Tibial nerve (tissue), 4 donors: ENCODE results near the gene UTF1. TPM values are rescaled to one million over a fixed set of nuclear protein-coding genes. Genes with fewer than 3 reads are reported as not detected.
A peak's percentile ranks its signal among the peaks of the same experiment; 100 is the strongest.

Source experiments
- DNase-seq, 2 donors: peaks; one replicate each; pipeline ENCODE4 v3.0.0-alpha.2; 2019; ENCODE audit warnings: low spot score in 2 of 2
- H3K27ac ChIP-seq, 4 donors: fragments of 200-600 bp; sonication (generic) in 3 of 4; one replicate each; pipeline ENCODE4 v1.5.1; 2017 to 2019; ENCODE audit warnings: mild to moderate bottlenecking in 1 of 4
- H3K27me3 ChIP-seq, 2 donors: fragments of 200-600 bp; sonication (generic) in 1 of 2; one replicate each; pipeline versions ENCODE4 v1.5.1 to v1.6.0; 2017 to 2019
- H3K36me3 ChIP-seq, 3 donors: fragments of 200-600 bp; sonication (generic); one replicate each; pipeline ENCODE4 v1.5.1; 2018 to 2019
- H3K4me1 ChIP-seq, 4 donors: fragments of 200-600 bp; sonication (generic) in 3 of 4; one replicate each; pipeline ENCODE4 v1.5.1; 2017 to 2019
- H3K4me3 ChIP-seq, 4 donors: fragments of 200-600 bp; sonication (generic) in 3 of 4; one replicate each; pipeline ENCODE4 v1.5.1; 2017 to 2019; ENCODE audit warnings: mild to moderate bottlenecking in 1 of 4, moderate library complexity in 1 of 4
- H3K9me3 ChIP-seq, 4 donors: fragments of 200-600 bp; sonication (generic) in 3 of 4; one replicate each; pipeline ENCODE4 v1.5.1; 2017 to 2019
- EP300 ChIP-seq, 2 donors: sonication (generic); formaldehyde crosslinking; IDR thresholded peaks; one replicate each; pipeline ENCODE4 v1.6.1; 2017; ENCODE audit warnings: antibody characterized with exemption in 2 of 2, mild to moderate bottlenecking in 1 of 2
- POLR2A ChIP-seq, 2 donors: fragments of 450-650 bp; IDR thresholded peaks; one replicate each; pipeline ENCODE4 v1.6.1; 2017; ENCODE audit warnings: antibody characterized with exemption in 2 of 2, mild to moderate bottlenecking in 2 of 2, moderate library complexity in 2 of 2
- WGBS, 2 donors: methylation state at CpG; one replicate each; pipeline ENCODE4 v1.1.5; 2018; 5-methylcytosine and 5-hydroxymethylcytosine counted together
- total RNA-seq, 4 donors: library from RNA; depleted of rRNA; stranded (reverse); fragments of >200 nt; gene quantifications; one replicate each; pipeline ENCODE4 v1.1.0, GENCODE V29; 2016
- TF ChIP-seq, protein P1 (sequence below), 5 experiments: fragments of 200-600 bp in 3 of 5; fragments of 450-650 bp in 2 of 5; sonication (generic) in 3 of 5; IDR thresholded peaks; one replicate each; pipeline ENCODE4 v1.5.1; 2016 to 2019; ENCODE audit warnings: antibody characterized with exemption in 5 of 5, mild to moderate bottlenecking in 3 of 5, moderate library complexity in 2 of 5

UTF1 gene
- total RNA-seq, 4 donors from 2014 or later = not detected

DNA sequence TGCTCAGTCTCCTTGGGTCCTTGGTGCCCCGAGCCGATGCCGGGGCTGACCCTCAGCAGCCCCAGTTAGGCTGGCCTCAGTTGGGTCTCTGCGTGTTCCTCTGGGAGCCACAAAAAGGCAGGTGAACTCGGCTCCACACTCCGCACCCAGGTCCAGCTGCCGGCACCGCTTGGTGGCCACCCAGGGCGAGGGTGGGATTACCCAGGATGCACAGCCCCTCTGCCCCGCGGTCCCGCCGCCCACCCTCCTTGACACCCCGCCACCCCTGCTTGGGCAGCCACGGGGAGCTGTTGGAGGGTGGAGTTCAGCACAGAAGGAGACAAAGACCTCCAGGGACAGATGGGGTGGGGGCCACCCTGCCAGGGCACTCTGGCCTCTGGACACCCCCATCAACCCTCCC is 25.3 kb downstream of the UTF1 start:
- H3K4me3 ChIP-seq = no peak overlapping the region
- WGBS, 2 donors = 95% methylated on average over 14 of the region's 15 CpGs; no CpG with 5 or more reads in 1 of the 2 donors
- H3K36me3 ChIP-seq = no peaks in the 10 kb centered on the region
- peaks cover 0 to 34% (median 28%) of the 10 kb centered on the region in 4 donors for H3K4me1 ChIP-seq
- TF ChIP-seq, protein P1, sequence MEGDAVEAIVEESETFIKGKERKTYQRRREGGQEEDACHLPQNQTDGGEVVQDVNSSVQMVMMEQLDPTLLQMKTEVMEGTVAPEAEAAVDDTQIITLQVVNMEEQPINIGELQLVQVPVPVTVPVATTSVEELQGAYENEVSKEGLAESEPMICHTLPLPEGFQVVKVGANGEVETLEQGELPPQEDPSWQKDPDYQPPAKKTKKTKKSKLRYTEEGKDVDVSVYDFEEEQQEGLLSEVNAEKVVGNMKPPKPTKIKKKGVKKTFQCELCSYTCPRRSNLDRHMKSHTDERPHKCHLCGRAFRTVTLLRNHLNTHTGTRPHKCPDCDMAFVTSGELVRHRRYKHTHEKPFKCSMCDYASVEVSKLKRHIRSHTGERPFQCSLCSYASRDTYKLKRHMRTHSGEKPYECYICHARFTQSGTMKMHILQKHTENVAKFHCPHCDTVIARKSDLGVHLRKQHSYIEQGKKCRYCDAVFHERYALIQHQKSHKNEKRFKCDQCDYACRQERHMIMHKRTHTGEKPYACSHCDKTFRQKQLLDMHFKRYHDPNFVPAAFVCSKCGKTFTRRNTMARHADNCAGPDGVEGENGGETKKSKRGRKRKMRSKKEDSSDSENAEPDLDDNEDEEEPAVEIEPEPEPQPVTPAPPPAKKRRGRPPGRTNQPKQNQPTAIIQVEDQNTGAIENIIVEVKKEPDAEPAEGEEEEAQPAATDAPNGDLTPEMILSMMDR (IDR thresholded peaks at IDR 0.05) = no peak
- TF ChIP-seq POLR2A (IDR thresholded peaks at IDR 0.05) = no peak
- TF ChIP-seq EP300 (IDR thresholded peaks at IDR 0.05) = no peak
- peaks cover 0 to under 1% of the 10 kb centered on the region in 2 donors for H3K27me3 ChIP-seq
- H3K9me3 ChIP-seq = no peaks in the 10 kb centered on the region
- no peak for DNase-seq
- H3K27ac ChIP-seq = no peak overlapping the region

DNA sequence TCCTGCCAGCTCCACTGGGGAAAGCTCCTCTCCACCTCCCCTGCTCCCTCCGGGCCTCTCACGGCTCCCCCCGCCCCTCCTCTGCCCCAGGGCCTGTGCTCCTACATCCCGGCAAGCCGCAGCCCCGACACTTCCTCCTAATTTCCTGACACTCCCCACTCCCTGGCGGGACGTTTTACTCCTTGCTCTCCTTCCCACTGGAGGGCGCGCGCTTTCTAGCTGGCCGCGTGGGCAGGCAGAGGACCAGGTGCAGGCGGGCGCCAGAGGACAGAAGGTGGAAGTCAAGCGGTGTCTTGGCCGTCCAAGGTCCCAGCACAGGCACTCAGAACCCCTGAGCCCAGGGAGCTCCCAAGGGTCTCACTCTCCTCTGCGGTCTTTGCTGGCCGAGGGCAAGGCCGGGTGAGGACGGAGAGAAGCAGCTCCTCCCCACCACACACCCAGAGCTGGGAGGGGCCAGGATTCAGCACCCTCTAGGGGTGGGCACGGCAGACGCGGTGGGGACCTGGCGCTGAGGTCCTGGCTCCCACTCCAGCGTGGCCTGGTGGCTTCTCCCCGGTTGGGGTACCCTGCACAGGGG is 27.6 kb downstream of the UTF1 start:
- no peaks in the 10 kb centered on the region for H3K9me3 ChIP-seq
- H3K27me3 ChIP-seq = no peaks in the 10 kb centered on the region
- DNase-seq = peak; percentile 56 to 63
- 6 to 9% methylated on average over 22 to 26 of the region's 27 CpGs for WGBS, 2 donors
- H3K4me3 ChIP-seq = peak overlapping the region in 2 of 4 donors; percentile 13 to 27
- TF ChIP-seq EP300 (IDR thresholded peaks at IDR 0.05) = no peak
- TF ChIP-seq, protein P1 (IDR thresholded peaks at IDR 0.05) = peak in 4 of 5 experiments; percentile 18 to 31 (median 24)
- peaks cover 0 to 52% (median 38%) of the 10 kb centered on the region in 4 donors for H3K4me1 ChIP-seq
- H3K36me3 ChIP-seq = no peaks in the 10 kb centered on the region
- peak overlapping the region in 3 of 4 donors; percentile 67 to 94 (median 77) for H3K27ac ChIP-seq

DNA sequence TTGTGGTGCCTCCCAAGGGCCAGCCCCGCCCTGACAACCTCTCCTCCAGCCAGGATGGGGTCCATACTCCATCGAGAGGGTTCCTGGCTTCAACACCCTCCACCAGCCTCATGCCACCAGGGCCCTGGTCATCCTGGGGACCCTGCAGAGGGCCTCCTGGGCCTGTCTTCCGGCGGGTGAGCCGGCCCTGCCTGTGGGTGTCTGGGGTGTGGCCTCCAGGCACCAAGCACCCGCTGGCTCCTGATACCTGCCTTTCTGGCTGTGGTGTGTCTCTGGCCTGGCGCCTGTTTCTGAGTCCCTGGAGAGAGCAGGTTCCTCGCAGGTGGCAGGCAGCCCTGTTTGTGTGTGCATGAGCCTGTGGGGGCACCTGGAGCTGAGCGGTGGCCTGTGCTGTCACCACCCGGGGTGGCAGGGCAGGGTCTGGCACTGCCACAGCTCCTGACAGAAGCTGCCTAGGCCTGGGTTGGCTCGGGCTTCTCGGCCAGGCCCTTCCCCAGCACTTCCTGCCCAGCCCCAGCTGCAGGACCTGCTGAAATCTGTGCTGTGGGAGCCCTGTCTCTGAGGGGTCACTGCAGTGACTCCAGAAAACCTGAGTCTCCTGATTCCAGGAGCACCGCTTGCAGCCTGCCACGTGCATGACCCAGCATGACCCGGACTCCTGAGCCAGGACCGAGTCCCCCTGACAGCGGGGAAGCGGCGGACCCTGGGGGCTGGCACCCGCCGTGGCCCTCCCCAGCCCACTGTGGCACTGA is 28.2 kb downstream of the UTF1 start:
- 71 to 77% methylated on average over 10 to 15 of the region's 21 CpGs for WGBS, 2 donors
- Histone ChIP-seq H3K27ac (peak overlapping the region in 3 of 4 donors; percentile 67 to 94 (median 77)), H3K27me3 (no peaks in the 10 kb centered on the region), H3K4me3 (peak overlapping the region in 2 of 4 donors; percentile 13 to 27), H3K36me3 (no peaks in the 10 kb centered on the region), H3K4me1 (peaks cover 0 to 55% (median 39%) of the 10 kb centered on the region in 4 donors), H3K9me3 (no peaks in the 10 kb centered on the region)
- no peak for DNase-seq
- TF ChIP-seq, protein P1 (IDR thresholded peaks at IDR 0.05) = no peak
- TF ChIP-seq POLR2A (IDR thresholded peaks at IDR 0.05) (no peak), EP300 (IDR thresholded peaks at IDR 0.05) (no peak)

DNA sequence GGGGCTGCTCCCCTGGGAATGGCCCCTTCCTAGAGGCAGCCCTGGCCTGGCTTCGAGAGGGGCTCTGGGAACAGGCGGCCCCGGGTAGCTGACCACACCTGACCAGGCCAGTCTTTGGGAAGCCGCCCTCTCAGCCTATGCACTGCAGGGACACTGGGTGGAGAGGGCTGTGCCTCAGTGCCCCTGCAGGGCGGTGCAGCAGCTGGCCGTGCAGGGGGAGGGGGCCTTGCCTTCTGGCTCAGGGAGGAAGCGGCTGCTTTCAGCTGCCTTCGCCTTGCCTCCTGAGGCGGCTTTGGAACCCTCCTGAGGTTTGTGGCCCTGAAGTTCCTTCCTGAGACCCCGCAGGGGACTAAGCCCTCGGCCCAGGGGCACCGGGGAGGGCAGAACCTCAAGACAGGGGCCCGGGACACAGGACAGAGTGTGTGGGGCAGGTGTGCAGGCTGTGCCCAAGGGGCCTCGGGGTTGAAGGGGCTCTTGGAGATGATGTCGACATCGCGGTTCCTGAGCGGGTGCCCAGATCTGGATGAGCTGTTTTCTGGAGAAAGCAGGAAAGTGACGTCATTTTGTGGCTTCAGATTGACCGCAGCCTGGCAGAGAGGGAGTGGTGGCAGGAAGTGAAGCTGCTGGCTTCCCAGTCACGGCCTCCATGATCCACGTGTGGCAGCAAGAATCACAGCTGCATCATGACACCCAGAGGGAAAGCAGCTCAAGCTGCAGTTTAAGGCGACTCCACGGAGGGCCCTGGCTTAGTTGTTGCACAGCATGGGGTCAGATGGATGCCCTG is 29.0 kb downstream of the UTF1 start:
- H3K4me3 ChIP-seq = no peak overlapping the region
- peak overlapping the region; percentile 2 to 94 (median 72) for H3K27ac ChIP-seq
- peaks cover 0 to 55% (median 39%) of the 10 kb centered on the region in 4 donors for H3K4me1 ChIP-seq
- peak; percentile 78 to 85 for DNase-seq
- H3K9me3 ChIP-seq = no peaks in the 10 kb centered on the region
- WGBS, 2 donors = 35 to 47% methylated on average over 18 to 23 of the region's 24 CpGs
- H3K36me3 ChIP-seq = no peaks in the 10 kb centered on the region
- H3K27me3 ChIP-seq = no peaks in the 10 kb centered on the region
- TF ChIP-seq POLR2A (IDR thresholded peaks at IDR 0.05) (peak in 1 of 2 donors; percentile 13), EP300 (IDR thresholded peaks at IDR 0.05) (peak in 1 of 2 donors; percentile 77)
- TF ChIP-seq, protein P1 (IDR thresholded peaks at IDR 0.05) = no peak
